Left ventricle myocardium inferior (tissue), 1 donor: ENCODE results near the gene GAS6. TPM values are rescaled to one million over a fixed set of nuclear protein-coding genes. Genes with fewer than 3 reads are reported as not detected.

Source experiments
- DNase-seq: peaks from one replicate; pipeline ENCODE4 v3.0.0-alpha.2; 2020
- H3K27ac ChIP-seq: fragments of 200-600 bp; replicated peaks from 2 replicates; pipeline ENCODE4 v1.8.0; 2021
- H3K27me3 ChIP-seq: fragments of 200-600 bp; 2 replicates; pipeline ENCODE4 v1.8.0; 2021; ENCODE audit warnings: low read depth
- H3K36me3 ChIP-seq: fragments of 200-600 bp; 2 replicates; pipeline ENCODE4 v1.8.0; 2021
- H3K4me1 ChIP-seq: fragments of 200-600 bp; 2 replicates; pipeline ENCODE4 v1.8.0; 2021
- H3K4me3 ChIP-seq: fragments of 200-600 bp; 2 replicates; pipeline ENCODE4 v1.8.0; 2021; ENCODE audit warnings: mild to moderate bottlenecking, moderate library complexity
- H3K9me3 ChIP-seq: fragments of 200-600 bp; replicated peaks from 2 replicates; pipeline ENCODE4 v1.8.0; 2021
- intact Hi-C: fragments of 100-400 bp; cut with micrococcal nuclease; formaldehyde crosslinking; loops from one replicate; pipeline ENCODE4 v1.11.0; 2022
- total RNA-seq: library from RNA; stranded (reverse); fragmentation: NEBNext Ultra II Directional; extraction: Animal tissue kit (Norgen Biotek cat#: 25700); gene quantifications from one replicate; pipeline ENCODE4 v1.2.1, GENCODE V29; 2021
- TF ChIP-seq, protein P1 (sequence below): fragments of 200-600 bp; IDR thresholded peaks from 2 replicates; pipeline ENCODE4 v1.8.0; 2021; ENCODE audit warnings: antibody characterized with exemption, mild to moderate bottlenecking, borderline replicate concordance
- donor health status: DM: no; HTN: yes; CAD: no; lungs with severe emphysema.

Gene GAS6
- total RNA-seq, 1 donor from 2014 or later = 186 TPM

DNA sequence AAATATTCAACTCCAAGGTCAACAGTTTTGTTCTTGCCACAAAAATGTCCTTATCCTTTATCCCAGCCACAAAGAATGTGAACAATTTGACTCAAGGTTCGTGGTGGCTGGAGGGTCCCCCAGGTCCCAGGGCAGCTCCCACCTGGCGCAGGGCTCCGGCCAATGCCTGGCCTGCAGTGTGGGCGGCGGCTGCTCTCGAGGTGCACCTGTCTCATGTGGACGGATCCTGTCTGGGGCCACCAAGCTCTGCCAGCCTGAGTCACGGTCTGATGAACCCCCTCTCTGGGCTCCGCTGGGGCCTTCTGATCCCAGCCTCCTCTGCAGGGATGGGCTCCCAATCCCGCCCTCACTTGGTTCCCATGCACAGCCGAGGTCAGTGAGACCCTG, 49.4 kb downstream of the GAS6 start:
- TF ChIP-seq, protein P1, sequence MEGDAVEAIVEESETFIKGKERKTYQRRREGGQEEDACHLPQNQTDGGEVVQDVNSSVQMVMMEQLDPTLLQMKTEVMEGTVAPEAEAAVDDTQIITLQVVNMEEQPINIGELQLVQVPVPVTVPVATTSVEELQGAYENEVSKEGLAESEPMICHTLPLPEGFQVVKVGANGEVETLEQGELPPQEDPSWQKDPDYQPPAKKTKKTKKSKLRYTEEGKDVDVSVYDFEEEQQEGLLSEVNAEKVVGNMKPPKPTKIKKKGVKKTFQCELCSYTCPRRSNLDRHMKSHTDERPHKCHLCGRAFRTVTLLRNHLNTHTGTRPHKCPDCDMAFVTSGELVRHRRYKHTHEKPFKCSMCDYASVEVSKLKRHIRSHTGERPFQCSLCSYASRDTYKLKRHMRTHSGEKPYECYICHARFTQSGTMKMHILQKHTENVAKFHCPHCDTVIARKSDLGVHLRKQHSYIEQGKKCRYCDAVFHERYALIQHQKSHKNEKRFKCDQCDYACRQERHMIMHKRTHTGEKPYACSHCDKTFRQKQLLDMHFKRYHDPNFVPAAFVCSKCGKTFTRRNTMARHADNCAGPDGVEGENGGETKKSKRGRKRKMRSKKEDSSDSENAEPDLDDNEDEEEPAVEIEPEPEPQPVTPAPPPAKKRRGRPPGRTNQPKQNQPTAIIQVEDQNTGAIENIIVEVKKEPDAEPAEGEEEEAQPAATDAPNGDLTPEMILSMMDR = no peak

DNA sequence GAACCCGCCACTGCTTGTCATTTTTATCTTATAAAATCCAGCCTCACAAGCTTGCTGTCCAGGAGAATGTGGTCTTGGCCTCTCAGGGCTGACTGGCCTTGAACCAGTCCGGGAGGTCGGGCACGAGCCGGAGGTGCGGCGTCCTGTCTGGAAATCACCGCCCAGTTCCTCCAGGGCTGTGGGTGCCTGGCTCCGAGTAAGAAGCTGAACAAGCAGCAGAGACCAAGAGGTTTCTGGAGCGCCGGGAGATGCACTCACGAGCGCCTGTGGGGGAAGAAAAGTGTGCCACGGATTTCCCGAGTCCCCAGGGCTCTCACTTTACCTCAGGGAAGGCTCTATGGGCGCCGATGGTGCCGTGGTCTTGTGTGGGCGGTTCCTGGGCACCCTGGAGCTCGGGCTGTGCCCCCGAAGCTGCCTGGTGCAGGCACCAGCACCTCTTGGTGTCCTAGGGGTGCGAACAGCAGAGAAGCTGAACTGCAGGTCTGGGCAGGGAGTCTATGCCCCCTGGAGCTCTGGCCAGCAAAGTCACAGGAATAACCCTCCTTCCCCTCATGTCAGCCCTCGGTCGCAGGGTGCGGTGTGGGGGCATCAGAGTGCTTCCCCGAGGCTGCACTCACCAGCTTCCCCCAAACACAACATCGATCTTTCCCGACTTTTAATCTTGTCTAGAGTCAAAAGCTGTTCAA, 50.0 kb downstream of the GAS6 start:
- intact Hi-C loops = no loop called here
- Histone ChIP-seq H3K27me3 (no peaks in the 10 kb centered on the region), H3K4me1 (peaks cover 43% of the 10 kb centered on the region), H3K27ac (peak overlapping the region; percentile 44), H3K9me3 (peaks cover 7% of the 10 kb centered on the region), H3K4me3 (no peak overlapping the region), H3K36me3 (no peaks in the 10 kb centered on the region)
- DNase-seq = no peak
- TF ChIP-seq, protein P1 = no peak

More for the DNA sequence above, 49.4 kb downstream of the GAS6 start:
- Histone ChIP-seq H3K9me3 (peaks cover 7% of the 10 kb centered on the region), H3K36me3 (no peaks in the 10 kb centered on the region), H3K27ac (no peak overlapping the region), H3K4me1 (peaks cover 48% of the 10 kb centered on the region), H3K4me3 (no peak overlapping the region), H3K27me3 (no peaks in the 10 kb centered on the region)
- intact Hi-C loops = no loop called here
- no peak for DNase-seq

DNA sequence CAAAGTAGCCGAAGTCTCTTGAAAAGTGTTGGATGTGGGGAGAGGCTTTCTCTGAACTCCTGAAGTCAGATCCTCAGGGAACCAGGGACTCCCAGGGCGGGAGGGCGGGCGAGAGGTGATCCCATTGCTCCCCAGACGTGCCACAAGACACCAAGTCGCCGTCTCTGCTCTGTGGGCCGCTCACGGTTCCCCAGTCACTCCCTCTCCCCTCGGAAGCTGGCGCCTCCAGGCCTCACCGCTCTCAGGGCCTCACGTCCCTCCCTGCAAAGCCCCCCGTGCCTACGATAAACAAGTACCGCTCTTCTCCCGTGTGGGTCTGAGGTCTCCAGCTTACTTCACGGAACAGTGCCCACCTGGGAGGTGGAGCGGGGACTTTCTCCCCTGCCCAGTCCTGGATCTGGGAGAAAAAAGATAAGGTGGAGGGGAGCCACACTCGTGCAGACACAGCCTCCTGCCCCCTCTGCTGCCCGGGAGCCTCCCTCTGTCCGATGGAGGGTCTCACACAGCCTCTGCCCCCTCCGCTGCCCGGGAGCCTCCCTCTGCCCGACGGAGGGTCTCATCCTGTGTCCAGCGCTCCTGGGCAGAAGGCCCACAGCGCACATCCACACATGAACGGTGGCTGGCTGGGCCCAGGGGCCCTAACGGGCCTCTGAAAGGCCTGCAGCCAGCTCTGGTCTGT, 50.7 kb downstream of the GAS6 start:
- intact Hi-C loops = no loop called here
- no peaks in the 10 kb centered on the region for H3K36me3 ChIP-seq
- H3K4me3 ChIP-seq = no peak overlapping the region
- no peaks in the 10 kb centered on the region for H3K27me3 ChIP-seq
- peaks cover 13% of the 10 kb centered on the region for H3K9me3 ChIP-seq
- DNase-seq = no peak
- peaks cover 36% of the 10 kb centered on the region for H3K4me1 ChIP-seq
- H3K27ac ChIP-seq = peak overlapping the region; percentile 44
- TF ChIP-seq, protein P1 = no peak

DNA sequence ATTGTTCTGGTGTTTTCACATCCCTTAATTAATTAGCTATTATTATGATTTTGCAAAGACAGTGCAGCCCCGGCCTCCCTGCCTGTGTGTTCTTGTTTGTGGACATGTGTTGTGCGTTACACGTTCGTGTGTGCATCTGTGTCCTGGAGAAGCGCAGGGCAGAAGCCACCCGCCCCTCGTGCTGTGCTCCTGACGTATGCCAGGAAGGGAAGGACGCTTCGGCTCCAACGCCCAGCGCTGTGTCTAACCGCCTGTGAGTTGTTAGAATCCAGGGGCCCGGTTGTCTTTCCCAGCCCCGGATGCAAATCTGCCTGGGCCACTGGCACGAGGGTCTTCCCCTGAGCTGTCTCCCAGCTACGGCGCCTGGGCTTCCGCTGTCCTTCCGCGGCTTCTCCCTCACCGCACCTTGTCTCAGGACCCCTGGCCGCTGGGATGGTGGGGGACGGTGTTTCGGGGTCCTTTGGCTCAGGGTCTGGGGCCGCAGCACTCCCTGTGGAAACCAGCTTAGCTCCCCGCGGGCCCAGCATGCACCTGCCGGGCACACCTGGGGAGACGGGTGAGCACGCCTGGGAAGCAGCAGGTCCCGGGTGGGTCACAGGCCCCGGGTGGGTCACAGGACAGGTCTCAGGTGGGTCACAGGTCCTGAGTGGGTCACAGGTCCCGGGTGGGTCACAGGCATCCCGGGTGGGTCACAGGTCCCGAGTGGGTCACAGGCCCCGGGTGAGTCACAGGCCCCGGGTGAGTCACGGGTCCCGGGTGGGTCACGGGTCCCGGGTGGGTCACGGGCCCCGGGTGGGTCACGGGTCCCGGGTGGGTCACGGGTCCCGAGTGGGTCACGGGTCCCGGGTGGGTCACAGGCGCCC, 51.5 kb downstream of the GAS6 start:
- H3K36me3 ChIP-seq = no peaks in the 10 kb centered on the region
- TF ChIP-seq, protein P1 = no peak
- H3K4me3 ChIP-seq = no peak overlapping the region
- H3K27ac ChIP-seq = no peak overlapping the region
- peaks cover 28% of the 10 kb centered on the region for H3K4me1 ChIP-seq
- DNase-seq = no peak
- intact Hi-C loops = no loop called here
- H3K27me3 ChIP-seq = no peaks in the 10 kb centered on the region
- peaks cover 17% of the 10 kb centered on the region for H3K9me3 ChIP-seq

DNA sequence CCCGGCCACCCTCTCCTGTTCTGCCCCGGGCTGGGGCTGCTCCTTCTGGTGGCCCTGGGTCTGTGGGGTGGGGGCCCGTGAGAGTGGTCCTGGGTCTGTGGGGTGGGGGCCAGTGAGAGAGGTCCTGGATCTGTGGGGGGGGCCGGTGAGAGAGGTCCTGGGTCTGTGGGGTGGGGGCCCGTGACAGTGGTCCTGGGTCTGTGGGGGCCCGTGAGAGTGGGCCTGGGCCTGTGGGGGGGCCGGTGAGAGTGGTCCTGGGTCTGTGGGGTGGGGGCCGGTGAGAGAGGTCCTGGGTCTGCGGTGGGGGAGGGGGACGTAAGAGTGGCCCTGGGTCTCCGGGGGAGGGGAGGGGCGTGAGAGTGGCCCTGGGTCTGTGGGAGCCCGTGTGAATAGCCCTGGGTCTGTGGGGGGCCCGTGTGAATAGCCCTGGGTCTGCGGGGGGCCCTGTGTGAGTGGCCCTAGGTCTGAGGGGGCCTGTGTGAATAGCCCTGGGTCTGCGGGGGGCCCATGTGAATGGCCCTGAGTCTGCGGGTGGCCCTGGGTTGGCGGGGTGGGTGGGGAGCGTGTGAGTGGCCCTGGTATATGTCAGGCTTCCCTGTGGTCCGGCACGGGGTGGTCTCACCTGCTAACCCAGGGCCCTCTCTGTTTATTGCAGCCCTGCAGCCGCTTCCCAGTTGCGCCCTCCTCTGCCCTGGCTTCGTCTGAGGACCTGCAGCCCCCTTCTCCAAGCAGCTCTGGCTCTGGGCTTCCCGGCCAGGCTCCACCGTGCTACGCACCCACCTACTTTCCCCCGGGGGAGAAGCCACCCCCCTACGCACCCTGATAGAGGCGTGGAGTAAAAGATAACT, 52.6 kb downstream of the GAS6 start:
- Histone ChIP-seq H3K27ac (no peak overlapping the region), H3K36me3 (no peaks in the 10 kb centered on the region), H3K27me3 (no peaks in the 10 kb centered on the region), H3K4me3 (no peak overlapping the region), H3K9me3 (peaks cover 17% of the 10 kb centered on the region), H3K4me1 (peaks cover 19% of the 10 kb centered on the region)
- TF ChIP-seq, protein P1 = no peak
- intact Hi-C loops = no loop called here
- DNase-seq = no peak
